Esophagus muscularis mucosa (tissue), 3 donors: ENCODE data around the gene SF3A1.

Experiments used
- POLR2A ChIP-seq: fragments of 450-650 bp; IDR thresholded peaks from one replicate; pipeline ENCODE4 v1.6.1; 2017; ENCODE audit warnings: antibody characterized with exemption, moderate library complexity, mild to moderate bottlenecking, low read depth
- POLR2AphosphoS5 ChIP-seq, 2 donors: sonication (generic); formaldehyde crosslinking; IDR thresholded peaks; one replicate each; pipeline ENCODE4 v1.6.1; 2017; ENCODE audit warnings: antibody characterized with exemption in 2 of 2
- TF ChIP-seq, protein P1 (sequence below), 3 experiments: fragments of 200-600 bp in 2 of 3; fragments of 450-650 bp in 1 of 3; sonication (generic) in 2 of 3; IDR thresholded peaks; one replicate each; pipeline ENCODE4 v1.5.1; 2017 to 2019; ENCODE audit warnings: antibody characterized with exemption in 3 of 3, mild to moderate bottlenecking in 2 of 3, moderate library complexity in 1 of 3

DNA sequence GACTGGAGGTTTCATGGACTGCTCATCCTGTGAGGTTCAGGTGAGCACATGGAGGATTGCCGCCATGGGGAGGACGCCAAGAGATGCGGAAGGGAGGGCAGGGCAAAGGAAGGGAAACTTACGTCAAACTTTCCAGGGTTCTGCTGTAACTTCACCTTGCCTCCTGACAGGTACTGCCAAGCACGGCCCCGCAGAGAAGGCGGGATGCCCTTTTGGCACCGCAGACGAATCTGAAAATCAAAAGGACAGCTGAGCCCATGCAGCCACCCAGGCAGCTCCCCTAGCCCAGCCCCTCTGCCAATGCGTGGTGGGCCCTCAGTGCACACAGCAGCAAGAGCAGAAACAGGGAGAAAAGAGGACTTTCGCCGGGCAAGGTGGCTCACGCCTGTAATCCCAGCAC is 57.4 kb downstream of the SF3A1 start:
- TF ChIP-seq POLR2A (no peak), POLR2AphosphoS5 (IDR thresholded peaks at IDR 0.05) (no peak)
- TF ChIP-seq, protein P1, sequence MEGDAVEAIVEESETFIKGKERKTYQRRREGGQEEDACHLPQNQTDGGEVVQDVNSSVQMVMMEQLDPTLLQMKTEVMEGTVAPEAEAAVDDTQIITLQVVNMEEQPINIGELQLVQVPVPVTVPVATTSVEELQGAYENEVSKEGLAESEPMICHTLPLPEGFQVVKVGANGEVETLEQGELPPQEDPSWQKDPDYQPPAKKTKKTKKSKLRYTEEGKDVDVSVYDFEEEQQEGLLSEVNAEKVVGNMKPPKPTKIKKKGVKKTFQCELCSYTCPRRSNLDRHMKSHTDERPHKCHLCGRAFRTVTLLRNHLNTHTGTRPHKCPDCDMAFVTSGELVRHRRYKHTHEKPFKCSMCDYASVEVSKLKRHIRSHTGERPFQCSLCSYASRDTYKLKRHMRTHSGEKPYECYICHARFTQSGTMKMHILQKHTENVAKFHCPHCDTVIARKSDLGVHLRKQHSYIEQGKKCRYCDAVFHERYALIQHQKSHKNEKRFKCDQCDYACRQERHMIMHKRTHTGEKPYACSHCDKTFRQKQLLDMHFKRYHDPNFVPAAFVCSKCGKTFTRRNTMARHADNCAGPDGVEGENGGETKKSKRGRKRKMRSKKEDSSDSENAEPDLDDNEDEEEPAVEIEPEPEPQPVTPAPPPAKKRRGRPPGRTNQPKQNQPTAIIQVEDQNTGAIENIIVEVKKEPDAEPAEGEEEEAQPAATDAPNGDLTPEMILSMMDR (IDR thresholded peaks at IDR 0.05): no peak
